ENCODE measurements around the gene WT1. TPM values are rescaled to one million over a fixed set of nuclear protein-coding genes. Genes with fewer than 3 reads are reported as not detected.

The WT1 gene
- total RNA-seq, 1 donor from 2014 or later, result not detected

DNA sequence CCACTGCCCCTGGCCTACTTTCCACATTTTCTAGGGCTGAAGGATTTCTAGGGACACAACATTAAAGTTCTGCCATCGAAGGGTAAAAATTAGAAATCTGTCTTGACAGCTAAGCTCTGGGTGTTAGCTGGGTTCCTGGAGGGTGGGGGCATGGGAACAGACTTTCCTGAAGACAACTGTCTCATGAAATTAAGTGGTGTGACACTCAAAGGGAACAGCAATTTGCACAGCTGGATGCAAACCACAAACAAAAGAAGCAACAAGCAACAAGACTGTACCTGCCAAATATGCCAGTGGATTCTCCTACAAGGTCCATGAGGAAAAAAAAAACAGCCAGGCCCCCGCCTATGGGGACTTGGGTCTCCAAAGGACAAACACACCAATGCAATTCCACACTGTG, 32.5 kb downstream of the WT1 start:
- POLR2A ChIA-PET, result interaction anchor here (0.6 kb wide), 1 partner anchor 9 kb away, joined by 3 read pairs; no protein-coding TSS in a partner anchor
- Mint-ChIP-seq H3K4me3 (no peak overlapping the region), H3K27me3 (peaks cover 2% of the 10 kb centered on the region), H3K27ac (no peak overlapping the region), H3K9me3 (peaks cover 3% of the 10 kb centered on the region), H3K4me1 (no peaks in the 10 kb centered on the region), H3K36me3 (ENCODE audit: low read depth) (no peaks in the 10 kb centered on the region)
- TF ChIP-seq, protein P1, sequence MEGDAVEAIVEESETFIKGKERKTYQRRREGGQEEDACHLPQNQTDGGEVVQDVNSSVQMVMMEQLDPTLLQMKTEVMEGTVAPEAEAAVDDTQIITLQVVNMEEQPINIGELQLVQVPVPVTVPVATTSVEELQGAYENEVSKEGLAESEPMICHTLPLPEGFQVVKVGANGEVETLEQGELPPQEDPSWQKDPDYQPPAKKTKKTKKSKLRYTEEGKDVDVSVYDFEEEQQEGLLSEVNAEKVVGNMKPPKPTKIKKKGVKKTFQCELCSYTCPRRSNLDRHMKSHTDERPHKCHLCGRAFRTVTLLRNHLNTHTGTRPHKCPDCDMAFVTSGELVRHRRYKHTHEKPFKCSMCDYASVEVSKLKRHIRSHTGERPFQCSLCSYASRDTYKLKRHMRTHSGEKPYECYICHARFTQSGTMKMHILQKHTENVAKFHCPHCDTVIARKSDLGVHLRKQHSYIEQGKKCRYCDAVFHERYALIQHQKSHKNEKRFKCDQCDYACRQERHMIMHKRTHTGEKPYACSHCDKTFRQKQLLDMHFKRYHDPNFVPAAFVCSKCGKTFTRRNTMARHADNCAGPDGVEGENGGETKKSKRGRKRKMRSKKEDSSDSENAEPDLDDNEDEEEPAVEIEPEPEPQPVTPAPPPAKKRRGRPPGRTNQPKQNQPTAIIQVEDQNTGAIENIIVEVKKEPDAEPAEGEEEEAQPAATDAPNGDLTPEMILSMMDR (IDR thresholded peaks at IDR 0.05), result no peak
- DNase-seq, result no peak
- CTCF ChIA-PET, result no interaction called here
- intact Hi-C loops (cut with micrococcal nuclease), result no loop called here
- no peak for ATAC-seq (ENCODE audit: low read depth)

DNA sequence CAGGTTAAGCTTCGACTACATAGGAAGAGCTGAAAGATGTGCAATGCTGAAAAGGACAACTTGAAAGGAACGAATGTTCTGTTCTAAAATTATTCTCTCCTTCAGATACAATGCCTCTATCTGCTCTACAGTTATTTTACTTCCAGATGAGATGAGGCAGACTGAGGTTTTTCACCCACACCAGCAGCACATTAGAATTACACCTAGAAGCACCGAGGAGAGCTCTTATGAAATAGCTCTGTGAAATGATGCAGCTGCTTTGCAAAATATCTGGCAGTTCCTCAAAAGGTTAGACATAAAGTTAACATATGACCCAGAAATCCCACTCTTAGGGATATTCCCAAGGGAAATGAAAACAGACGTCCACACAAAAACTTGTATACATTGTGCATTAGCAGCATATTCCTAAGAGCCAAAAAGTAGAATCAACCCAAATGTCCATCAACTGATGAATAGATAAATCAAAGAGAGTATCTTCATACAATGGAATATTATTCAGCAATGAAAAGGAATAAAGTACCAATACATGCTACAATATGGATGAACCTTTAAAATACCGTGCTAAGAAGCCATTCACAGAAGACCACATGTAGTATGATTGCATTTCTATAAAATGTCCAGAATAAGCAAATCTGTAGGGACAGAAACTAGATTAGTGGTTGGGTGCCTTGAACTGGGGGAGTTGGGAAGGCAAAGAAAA, 34.5 kb downstream of the WT1 start:
- H3K36me3 Mint-ChIP-seq (ENCODE audit: low read depth), result no peaks in the 10 kb centered on the region
- ChIA-PET POLR2A (no interaction called here), CTCF (no interaction called here)
- no peak for DNase-seq
- intact Hi-C loops (cut with micrococcal nuclease), result no loop called here
- H3K4me1 Mint-ChIP-seq, result peaks cover 3% of the 10 kb centered on the region
- TF ChIP-seq, protein P1 (IDR thresholded peaks at IDR 0.05), result no peak
- peaks cover 3% of the 10 kb centered on the region for H3K9me3 Mint-ChIP-seq
- peaks cover 3% of the 10 kb centered on the region for H3K27me3 Mint-ChIP-seq
- ATAC-seq (ENCODE audit: low read depth), result no peak
- H3K4me3 Mint-ChIP-seq, result no peak overlapping the region
- H3K27ac Mint-ChIP-seq, result no peak overlapping the region

DNA sequence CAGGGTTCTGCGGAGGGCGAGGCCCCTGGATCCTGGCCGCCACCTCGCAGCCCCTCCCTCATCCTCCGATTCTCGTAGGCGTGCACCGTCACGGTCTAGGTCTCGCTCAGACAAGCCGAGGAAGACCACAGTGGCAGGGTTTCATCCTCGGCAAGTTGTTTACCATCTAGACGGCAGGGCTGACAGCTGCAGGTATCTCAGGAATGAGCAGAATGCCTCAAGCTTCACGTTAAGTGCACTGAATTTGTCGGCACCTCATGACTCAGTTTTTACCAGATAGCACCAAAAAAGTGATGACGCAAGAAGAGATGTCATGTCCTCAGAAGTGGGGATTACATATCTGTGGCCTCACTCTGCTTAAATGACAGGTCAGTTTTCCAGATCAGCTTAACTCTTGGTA, 35.1 kb downstream of the WT1 start:
- no peak overlapping the region for H3K27ac Mint-ChIP-seq
- no peaks in the 10 kb centered on the region for H3K36me3 Mint-ChIP-seq (ENCODE audit: low read depth)
- intact Hi-C loops (cut with micrococcal nuclease), result no loop called here
- ATAC-seq (ENCODE audit: low read depth), result no peak
- peaks cover 3% of the 10 kb centered on the region for H3K4me1 Mint-ChIP-seq
- POLR2A ChIA-PET, result no interaction called here
- TF ChIP-seq, protein P1 (IDR thresholded peaks at IDR 0.05), result no peak
- CTCF ChIA-PET, result no interaction called here
- no peak overlapping the region for H3K4me3 Mint-ChIP-seq
- peaks cover 3% of the 10 kb centered on the region for H3K9me3 Mint-ChIP-seq
- DNase-seq, result no peak
- peaks cover 5% of the 10 kb centered on the region for H3K27me3 Mint-ChIP-seq

DNA sequence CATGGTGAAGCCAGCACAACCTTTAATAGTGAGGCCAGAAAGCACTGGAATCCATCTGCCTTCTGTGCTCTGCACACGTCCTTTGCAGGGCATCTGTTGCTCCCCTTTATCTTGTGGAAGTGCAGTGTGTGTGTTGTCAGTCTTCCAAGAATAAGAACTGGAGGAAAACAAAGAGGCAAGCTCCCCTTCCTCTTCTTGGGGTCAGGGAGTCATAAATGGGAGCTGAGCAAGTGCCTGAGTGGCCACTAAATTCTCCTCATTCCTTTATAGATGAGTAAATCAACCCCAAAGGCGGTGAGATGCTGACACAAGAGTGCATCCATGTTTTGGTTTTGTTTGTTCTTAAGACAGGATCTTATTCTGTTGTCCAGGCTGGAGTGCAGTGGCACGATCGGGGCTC, 38.3 kb downstream of the WT1 start:
- Mint-ChIP-seq H3K4me1 (peaks cover 3% of the 10 kb centered on the region), H3K36me3 (ENCODE audit: low read depth) (no peaks in the 10 kb centered on the region), H3K4me3 (no peak overlapping the region), H3K27me3 (peaks cover 5% of the 10 kb centered on the region), H3K27ac (no peak overlapping the region), H3K9me3 (peaks cover 3% of the 10 kb centered on the region)
- intact Hi-C loops (cut with micrococcal nuclease), result no loop called here
- ChIA-PET CTCF (no interaction called here), POLR2A (no interaction called here)
- DNase-seq (no peak), ATAC-seq (ENCODE audit: low read depth) (no peak)
- TF ChIP-seq, protein P1 (IDR thresholded peaks at IDR 0.05), result no peak

DNA sequence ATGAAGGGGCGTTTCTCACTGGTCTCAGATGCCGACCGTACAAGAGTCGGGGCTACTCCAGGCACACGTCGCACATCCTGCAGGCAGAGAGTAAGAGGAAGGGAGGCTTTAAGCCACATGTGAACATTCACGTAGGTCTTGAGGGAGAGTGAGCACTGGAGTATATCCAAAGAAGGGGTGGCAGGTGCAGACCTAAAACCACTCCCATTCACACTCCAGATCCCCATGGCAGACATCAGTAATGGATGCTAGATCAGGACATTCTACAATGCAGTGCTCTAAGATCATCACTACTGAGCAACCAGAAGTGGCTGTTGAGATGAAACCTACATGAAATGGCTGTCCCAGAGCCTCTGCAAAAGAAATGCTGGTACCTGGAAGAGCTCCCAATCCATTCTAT, 39.0 kb downstream of the WT1 start:
- Mint-ChIP-seq H3K4me3 (no peak overlapping the region), H3K9me3 (peaks cover 3% of the 10 kb centered on the region), H3K4me1 (peaks cover 3% of the 10 kb centered on the region), H3K27me3 (peaks cover 5% of the 10 kb centered on the region), H3K27ac (no peak overlapping the region), H3K36me3 (ENCODE audit: low read depth) (no peaks in the 10 kb centered on the region)
- CTCF ChIA-PET, result no interaction called here
- TF ChIP-seq, protein P1 (IDR thresholded peaks at IDR 0.05), result no peak
- intact Hi-C loops (cut with micrococcal nuclease), result no loop called here
- POLR2A ChIA-PET, result no interaction called here
- no peak for ATAC-seq (ENCODE audit: low read depth)
- no peak for DNase-seq

All from activated B cell treated with CpG ODN at 0.5 μM for 24 hours (primary cell).